HCT116 (cell line): ENCODE data around the gene PRPF40B. TPM values are rescaled to one million over a fixed set of nuclear protein-coding genes. Genes with fewer than 3 reads are reported as not detected.

Experiments
- ATAC-seq: fragments of 200-7000 bp; cut with Tn5 transposase; 2 replicates; pipeline ENCODE4 v1.9.1; 2020; ENCODE audit warnings: mild to moderate bottlenecking, moderate library complexity
- BruUV-seq: library from RNA; stranded (reverse); fragments of 400-500 nt; replicated peaks from 2 replicates; lab custom pipeline; 2021; lab: Mats Ljungman, UMichigan
- CTCF ChIA-PET: fragments of 300-600 bp; sonication (Branson Sonifier 250); formaldehyde crosslinking; loops from one replicate; lab custom pipeline; 2021; ENCODE audit warnings: antibody characterized with exemption; lab: Charles Lee
- POLR2A ChIA-PET: fragments of 300-600, 350-600 bp; sonication (Branson Sonifier 250); formaldehyde crosslinking; loops from one replicate; lab custom pipeline; 2021; ENCODE audit warnings: antibody characterized with exemption; lab: Charles Lee
- RAD21 ChIA-PET, 2 experiments: fragments of 300-600 bp; sonication (Branson Sonifier 250); formaldehyde crosslinking; loops; one replicate each; lab custom pipeline; 2023; ENCODE audit warnings: low total read pairs in 2 of 2; ENCODE audit not compliant: uncharacterized antibody in 2 of 2, unreplicated experiment in 2 of 2, low non-redundant PET in 1 of 2; lab: Charles Lee
- DNase-seq: peaks from one replicate; pipeline ENCODE4 v3.0.0-alpha.2; 2010; ENCODE audit warnings: low read depth, low spot score
- H2AFZ ChIP-seq: fragments of 200-600 bp; shearing (Covaris generic), sonication (generic); 2 replicates; pipeline ENCODE4 v1.6.1; 2017; ENCODE audit warnings: low read depth, mixed run types, mixed read lengths, antibody characterized with exemption, low read length; ENCODE audit not compliant: poor library complexity, severe bottlenecking
- H3K27ac ChIP-seq: 2 replicates; pipeline ENCODE4 v1.5.1; 2012; ENCODE audit warnings: low read depth, low read length
- H3K27me3 ChIP-seq: fragments of 200-600 bp; sonication (generic); 2 replicates; pipeline ENCODE4 v1.6.1; 2016; ENCODE audit warnings: mixed run types, low read length, mixed read lengths; ENCODE audit not compliant: insufficient read depth
- H3K36me3 ChIP-seq, 2 experiments: fragments of 200-500 bp in 1 of 2; fragments of 200-600 bp in 1 of 2; sonication (Bioruptor generic) in 1 of 2; sonication (generic) in 1 of 2; 2 replicates each; pipeline versions ENCODE4 v1.5.1 to v1.6.1; 2014 to 2016; ENCODE audit warnings: low read length in 2 of 2, inconsistent platforms in 1 of 2, mixed read lengths in 1 of 2, mixed run types in 1 of 2; ENCODE audit not compliant: insufficient read depth in 2 of 2, control insufficient read depth in 1 of 2
- H3K4me1 ChIP-seq, 2 experiments: fragments of 200-600 bp in 1 of 2; sonication (generic) in 1 of 2; 2 replicates each; pipeline versions ENCODE4 v1.5.1 to v1.6.1; 2012 to 2017; ENCODE audit warnings: low read length in 2 of 2, inconsistent platforms in 1 of 2, mild to moderate bottlenecking in 1 of 2, mixed read lengths in 1 of 2, mixed run types in 1 of 2, moderate library complexity in 1 of 2; ENCODE audit not compliant: insufficient read depth in 2 of 2, control insufficient read depth in 1 of 2
- H3K4me2 ChIP-seq: fragments of 200-600 bp; sonication (generic); 2 replicates; pipeline ENCODE4 v1.6.1; 2017; ENCODE audit warnings: mixed run types, low read length, mixed read lengths
- H3K4me3 ChIP-seq, 2 experiments: fragments of 200-600 bp in 1 of 2; sonication (generic) in 1 of 2; replicated peaks in 1 of 2; 2 replicates each; pipeline ENCODE4 v1.5.1; 2011 to 2016; ENCODE audit warnings: low read length in 2 of 2, control low read depth in 1 of 2, low read depth in 1 of 2, mild to moderate bottlenecking in 1 of 2, mixed read lengths in 1 of 2, mixed run types in 1 of 2
- H3K79me2 ChIP-seq: fragments of 200-600 bp; sonication (generic); 2 replicates; pipeline ENCODE4 v1.6.1; 2017; ENCODE audit warnings: mild to moderate bottlenecking, mixed run types, low read length, moderate library complexity, mixed read lengths; ENCODE audit not compliant: insufficient read depth
- H3K9ac ChIP-seq: fragments of 200-600 bp; sonication (generic); 2 replicates; pipeline ENCODE4 v1.6.1; 2016; ENCODE audit warnings: low read length, mixed read lengths
- H3K9me2 ChIP-seq: fragments of 200-600 bp; sonication (generic), shearing (Covaris generic); 2 replicates; pipeline ENCODE4 v1.6.1; 2017; ENCODE audit warnings: mixed run types, mild to moderate bottlenecking, moderate library complexity; ENCODE audit not compliant: insufficient read depth
- H3K9me3 ChIP-seq, 2 experiments: fragments of 200-500 bp in 1 of 2; fragments of 200-600 bp in 1 of 2; sonication (Bioruptor generic) in 1 of 2; sonication (generic) in 1 of 2; 2 replicates each; pipeline ENCODE4 v1.6.1; 2014 to 2017; ENCODE audit warnings: low read length in 2 of 2, mixed read lengths in 2 of 2, inconsistent platforms in 1 of 2, low read depth in 1 of 2, mild to moderate bottlenecking in 1 of 2, mixed run types in 1 of 2, moderate library complexity in 1 of 2; ENCODE audit not compliant: control insufficient read depth in 1 of 2, insufficient read depth in 1 of 2
- H4K20me1 ChIP-seq: fragments of 200-600 bp; sonication (generic), shearing (Covaris generic); 2 replicates; pipeline ENCODE4 v1.6.1; 2017; ENCODE audit warnings: mixed run types, mild to moderate bottlenecking, moderate library complexity; ENCODE audit not compliant: insufficient read depth
- EZH2 ChIP-seq: fragments of 200-600 bp; sonication (generic); IDR thresholded peaks from 2 replicates; pipeline ENCODE4 v1.6.1; 2017; ENCODE audit warnings: antibody characterized with exemption, mixed run types
- EZH2phosphoT487 ChIP-seq: fragments of 200-600 bp; IDR thresholded peaks from 2 replicates; pipeline ENCODE4 v1.6.1; 2018; ENCODE audit warnings: antibody characterized with exemption, borderline replicate concordance
- JUND ChIP-seq: IDR thresholded peaks from 2 replicates; pipeline ENCODE4 v1.6.1; 2012
- MAX ChIP-seq: IDR thresholded peaks from 2 replicates; pipeline ENCODE4 v1.6.1; 2012
- SIN3A ChIP-seq: IDR thresholded peaks from 2 replicates; pipeline ENCODE4 v1.6.1; 2012; ENCODE audit warnings: low read depth
- intact Hi-C: fragments of 100-400 bp; cut with micrococcal nuclease; formaldehyde crosslinking; loops from 2 replicates; pipeline ENCODE4 v1.10.0; 2022
- total RNA-seq: library from RNA; stranded (reverse); gene quantifications from one replicate; pipeline ENCODE4 v1.2.1, GENCODE V29; 2021; ENCODE audit not compliant: unreplicated experiment

Gene PRPF40B
- total RNA-seq, 1 experiment from 2014 or later: 29.0 TPM

GRCh38 chr12:49649892-49650291 is 26.5 kb downstream of the PRPF40B start:
- H3K9me3 ChIP-seq: no peaks in the 10 kb centered on the region
- RAD21 ChIA-PET: no interaction called here
- BruUV-seq: no TSS peak

GRCh38 chr12:49651855-49652254 is 28.5 kb downstream of the PRPF40B start:
- ATAC-seq (no peak), DNase-seq (no peak)
- ChIA-PET CTCF (no interaction called here), POLR2A (no interaction called here), RAD21 (no interaction called here)
- Histone ChIP-seq H3K9me2 (no peaks in the 10 kb centered on the region), H3K27me3 (no peaks in the 10 kb centered on the region), H3K36me3 (no peaks in the 10 kb centered on the region), H3K79me2 (no peaks in the 10 kb centered on the region), H2AFZ (no peak overlapping the region), H3K4me2 (no peak overlapping the region), H3K4me1 (peaks cover 0 to 4% of the 10 kb centered on the region in 2 experiments; a peak in 2 of 4 replicates), H4K20me1 (no peaks in the 10 kb centered on the region), H3K4me3 (no peak overlapping the region), H3K27ac (no peak overlapping the region), H3K9ac (no peak overlapping the region), H3K9me3 (no peaks in the 10 kb centered on the region)
- intact Hi-C loops: no loop called here
- no TSS peak for BruUV-seq
- TF ChIP-seq EZH2phosphoT487: no peak

More at GRCh38 chr12:49649892-49650291, 26.5 kb downstream of the PRPF40B start:
- no peak for TF ChIP-seq EZH2
- TF ChIP-seq SIN3A: no peak
- no peak for TF ChIP-seq MAX
- TF ChIP-seq JUND: no peak
- Histone ChIP-seq H3K9ac (no peak overlapping the region), H3K4me3 (no peak overlapping the region), H3K27me3 (no peaks in the 10 kb centered on the region), H3K36me3 (no peaks in the 10 kb centered on the region), H4K20me1 (no peaks in the 10 kb centered on the region), H3K4me2 (no peak overlapping the region), H3K27ac (no peak overlapping the region), H3K79me2 (no peaks in the 10 kb centered on the region), H2AFZ (no peak overlapping the region), H3K9me2 (no peaks in the 10 kb centered on the region), H3K4me1 (peaks cover 0 to 4% of the 10 kb centered on the region in 2 experiments; a peak in 2 of 4 replicates)
- ATAC-seq (no peak), DNase-seq (no peak)
- intact Hi-C loops: loop anchor here (10.0 kb wide), 1 partner anchor 185 kb away; no protein-coding TSS in a partner anchor
- POLR2A ChIA-PET: no interaction called here
- CTCF ChIA-PET: no interaction called here
